ENCODE data around the gene CTU1. TPM values are rescaled to one million over a fixed set of nuclear protein-coding genes. Genes with fewer than 3 reads are reported as not detected.

Gene CTU1
- total and polyA plus RNA-seq, 2 of the 4 experiments (the other 2 are of a cell fraction): 2.0 to 3.3 TPM

DNA sequence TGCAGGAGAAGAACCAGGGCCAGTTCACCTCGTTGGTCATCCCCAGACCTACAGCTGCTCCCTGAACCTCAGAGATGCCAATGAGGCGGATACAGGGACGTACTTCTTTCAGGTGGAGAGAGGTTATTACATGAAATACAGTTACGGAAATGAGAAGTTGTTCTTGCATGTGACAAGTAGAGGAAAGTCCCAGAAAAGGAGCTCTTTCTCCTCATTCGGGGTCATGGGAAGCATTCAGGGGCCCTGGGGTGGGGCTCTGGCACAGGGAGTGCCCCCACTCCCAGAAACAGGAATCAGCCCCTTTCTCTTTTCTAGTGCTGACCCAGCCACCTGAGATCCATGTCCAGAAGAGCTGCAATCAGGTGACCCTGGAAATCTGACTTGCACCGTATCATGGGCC lies 12.0 kb upstream of the CTU1 start:
- no peak overlapping the region for H2AFZ ChIP-seq (replicated peaks; ENCODE audit: low read length, poor library complexity)
- no peak overlapping the region for H3K9ac ChIP-seq (ENCODE audit: low read depth, low read length)
- no peak overlapping the region for H2BK20ac ChIP-seq (ENCODE audit: low read depth, low read length)
- H3K9me1 ChIP-seq (ENCODE audit: insufficient read depth, low read length): no peaks in the 10 kb centered on the region
- no peak overlapping the region for H4K8ac ChIP-seq (ENCODE audit: low read depth in 2 of 2, low read length in 2 of 2)
- H3K79me1 ChIP-seq (ENCODE audit: low read depth in 1 of 2, low read length in 2 of 2): no peaks in the 10 kb centered on the region
- POLR2A ChIA-PET (ENCODE audit: unreplicated experiment): no interaction called here
- DNase-seq: no peak
- no peak overlapping the region for H3K4ac ChIP-seq (ENCODE audit: low read depth, low read length)
- dilution Hi-C loops (cut with HindIII; ENCODE audit: low sequenced_read_pairs, unreplicated experiment): no loop called here
- H2BK120ac ChIP-seq (ENCODE audit: low read depth, low read length): no peak overlapping the region
- BruUV-seq (replicated peaks): no TSS peak
- H2BK15ac ChIP-seq (ENCODE audit: low read depth, low read length): no peak overlapping the region
- no peak overlapping the region for H3K23ac ChIP-seq (ENCODE audit: low read depth, low read length)
- CTCF ChIA-PET: no interaction called here
- H4K20me1 ChIP-seq (ENCODE audit: insufficient read depth, low read length): no peaks in the 10 kb centered on the region
- in situ Hi-C loops (cut with MboI; ENCODE audit: low sequenced_read_pairs): no loop called here
- no peak overlapping the region for H3K14ac ChIP-seq (replicated peaks; ENCODE audit: low read depth, low read length)
- no peak for ATAC-seq (ENCODE audit: low read depth)
- H2AK9ac ChIP-seq (replicated peaks; ENCODE audit: low read depth, low read length, poor library complexity): no peak overlapping the region
- no peak overlapping the region for H3K4me2 ChIP-seq (ENCODE audit: low read depth, low read length)
- H2AK5ac ChIP-seq (ENCODE audit: low read depth, low read length): no peak overlapping the region
- intact Hi-C loops (cut with micrococcal nuclease): no loop called here
- H3K56ac ChIP-seq (ENCODE audit: extremely low read depth, insufficient read depth, low read length): no peak overlapping the region
- H3K9me3 ChIP-seq (ENCODE audit: control insufficient read depth, insufficient read depth, low read length): no peaks in the 10 kb centered on the region
- H4K91ac ChIP-seq (ENCODE audit: insufficient read depth, low read depth, low read length): no peak overlapping the region
- no peak overlapping the region for H3K4me3 ChIP-seq (ENCODE audit: insufficient read depth, low read depth, low read length)
- TF ChIP-seq USF2 (IDR thresholded peaks at IDR 0.05; ENCODE audit: low read depth, low read length): no peak
- TF ChIP-seq POLR2A (IDR thresholded peaks at IDR 0.05; ENCODE audit: low read depth, low read length): no peak
- no peak for TF ChIP-seq RFX5 (IDR thresholded peaks at IDR 0.05; ENCODE audit: low read depth, low read length)
- TF ChIP-seq SMC3 (IDR thresholded peaks at IDR 0.05; ENCODE audit: low read depth, low read length): no peak
- TF ChIP-seq RAD21 (IDR thresholded peaks at IDR 0.05; ENCODE audit: low read length): no peak
- TF ChIP-seq MXI1 (IDR thresholded peaks at IDR 0.05; ENCODE audit: borderline replicate concordance, low read depth, low read length): no peak
- TF ChIP-seq NFE2L2 (IDR thresholded peaks at IDR 0.05; ENCODE audit: low read depth, low read length): no peak
- TF ChIP-seq BHLHE40 (IDR thresholded peaks at IDR 0.05; ENCODE audit: low read depth, low read length): no peak
- no peak for TF ChIP-seq MAZ (IDR thresholded peaks at IDR 0.05; ENCODE audit: borderline replicate concordance, low read depth, low read length)
- no peak for TF ChIP-seq CHD1 (IDR thresholded peaks at IDR 0.05; ENCODE audit: low read depth, low read length)
- no peak for TF ChIP-seq RCOR1 (IDR thresholded peaks at IDR 0.05; ENCODE audit: insufficient replicate concordance, low read length)
- no peak for TF ChIP-seq FOS (IDR thresholded peaks at IDR 0.05; ENCODE audit: low read depth, low read length)
- TF ChIP-seq, protein P1, sequence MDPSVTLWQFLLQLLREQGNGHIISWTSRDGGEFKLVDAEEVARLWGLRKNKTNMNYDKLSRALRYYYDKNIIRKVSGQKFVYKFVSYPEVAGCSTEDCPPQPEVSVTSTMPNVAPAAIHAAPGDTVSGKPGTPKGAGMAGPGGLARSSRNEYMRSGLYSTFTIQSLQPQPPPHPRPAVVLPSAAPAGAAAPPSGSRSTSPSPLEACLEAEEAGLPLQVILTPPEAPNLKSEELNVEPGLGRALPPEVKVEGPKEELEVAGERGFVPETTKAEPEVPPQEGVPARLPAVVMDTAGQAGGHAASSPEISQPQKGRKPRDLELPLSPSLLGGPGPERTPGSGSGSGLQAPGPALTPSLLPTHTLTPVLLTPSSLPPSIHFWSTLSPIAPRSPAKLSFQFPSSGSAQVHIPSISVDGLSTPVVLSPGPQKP (IDR thresholded peaks at IDR 0.05; ENCODE audit: borderline replicate concordance, low read depth, low read length): no peak
- TF ChIP-seq, protein P2, sequence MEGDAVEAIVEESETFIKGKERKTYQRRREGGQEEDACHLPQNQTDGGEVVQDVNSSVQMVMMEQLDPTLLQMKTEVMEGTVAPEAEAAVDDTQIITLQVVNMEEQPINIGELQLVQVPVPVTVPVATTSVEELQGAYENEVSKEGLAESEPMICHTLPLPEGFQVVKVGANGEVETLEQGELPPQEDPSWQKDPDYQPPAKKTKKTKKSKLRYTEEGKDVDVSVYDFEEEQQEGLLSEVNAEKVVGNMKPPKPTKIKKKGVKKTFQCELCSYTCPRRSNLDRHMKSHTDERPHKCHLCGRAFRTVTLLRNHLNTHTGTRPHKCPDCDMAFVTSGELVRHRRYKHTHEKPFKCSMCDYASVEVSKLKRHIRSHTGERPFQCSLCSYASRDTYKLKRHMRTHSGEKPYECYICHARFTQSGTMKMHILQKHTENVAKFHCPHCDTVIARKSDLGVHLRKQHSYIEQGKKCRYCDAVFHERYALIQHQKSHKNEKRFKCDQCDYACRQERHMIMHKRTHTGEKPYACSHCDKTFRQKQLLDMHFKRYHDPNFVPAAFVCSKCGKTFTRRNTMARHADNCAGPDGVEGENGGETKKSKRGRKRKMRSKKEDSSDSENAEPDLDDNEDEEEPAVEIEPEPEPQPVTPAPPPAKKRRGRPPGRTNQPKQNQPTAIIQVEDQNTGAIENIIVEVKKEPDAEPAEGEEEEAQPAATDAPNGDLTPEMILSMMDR (conservative IDR thresholded peaks at IDR 0.05; ENCODE audit: low read depth, low read length): no peak
- no peak for TF ChIP-seq MAFK (IDR thresholded peaks at IDR 0.05; ENCODE audit: low read depth, low read length)
- no peaks in the 10 kb centered on the region; the same call in 1 of the 2 replicates for H3K27me3 ChIP-seq (ENCODE audit: control insufficient read depth, insufficient read depth, low read length)
- H3K4me1 ChIP-seq (ENCODE audit: control insufficient read depth, insufficient read depth, low read length): no peaks in the 10 kb centered on the region
- H2BK5ac ChIP-seq (ENCODE audit: low read depth, low read length, poor library complexity, severe bottlenecking): no peak overlapping the region
- H4K5ac ChIP-seq (ENCODE audit: low read depth, low read length): no peak overlapping the region
- H3K27ac ChIP-seq (ENCODE audit: insufficient read depth, low read length): no peak overlapping the region
- WGBS, 2 experiments (ENCODE audit: extremely low coverage in 2 of 2, insufficient read length in 1 of 2): no CpG with 5 or more reads among the region's 6 CpGs
- H3K18ac ChIP-seq (ENCODE audit: low read depth, low read length): no peak overlapping the region
- no peaks in the 10 kb centered on the region for H3K36me3 ChIP-seq (ENCODE audit: control insufficient read depth, insufficient read depth, low read length)

Measured in IMR-90 (cell line).